VCaP (cell line): ENCODE measurements around the gene ANKRD24.
"Not testable (repeated sequence)": the region's sequence is repeated elsewhere in the genome, so short reads cannot be mapped to it uniquely, and the experiment has no call there.

Source experiments
- H3K27ac ChIP-seq: fragments of 450-650 bp; 2 replicates; pipeline ENCODE4 v1.5.1; 2017
- TF ChIP-seq, protein P1 (sequence below): fragments of 450-650 bp; conservative IDR thresholded peaks from 2 replicates; pipeline ENCODE4 v1.5.1; 2017; ENCODE audit warnings: mild to moderate bottlenecking, moderate library complexity

The ANKRD24 gene

DNA sequence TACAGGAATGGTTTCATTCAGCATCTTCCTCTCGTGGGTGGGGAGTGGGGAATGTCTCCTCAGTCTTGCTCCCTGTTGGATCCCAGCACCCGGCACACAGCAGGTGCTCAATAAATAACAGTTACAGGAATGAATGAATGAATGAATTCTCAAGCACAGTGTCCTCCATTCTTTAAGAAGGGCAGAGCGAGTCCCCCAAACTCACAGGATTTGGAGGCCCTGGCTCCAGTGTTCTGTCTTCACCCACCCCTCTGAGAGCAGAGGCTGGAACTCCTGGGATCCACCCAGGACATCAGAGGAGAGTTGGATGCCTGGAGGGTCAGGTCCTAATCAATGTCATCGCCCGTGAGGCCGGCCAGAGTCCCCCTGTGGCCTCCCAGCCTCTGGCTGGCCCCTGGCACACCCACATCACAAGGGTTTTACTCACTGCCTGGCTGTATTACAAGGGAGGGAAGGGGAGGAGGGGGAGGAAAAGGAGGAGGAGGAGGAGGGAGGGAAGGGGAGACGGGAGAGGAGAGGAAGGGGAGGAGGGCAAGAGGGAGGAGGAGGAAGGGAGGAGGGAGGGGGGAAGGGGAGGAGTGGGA, 37.7 kb upstream of the ANKRD24 start:
- H3K27ac ChIP-seq = no peak overlapping the region
- TF ChIP-seq, protein P1, sequence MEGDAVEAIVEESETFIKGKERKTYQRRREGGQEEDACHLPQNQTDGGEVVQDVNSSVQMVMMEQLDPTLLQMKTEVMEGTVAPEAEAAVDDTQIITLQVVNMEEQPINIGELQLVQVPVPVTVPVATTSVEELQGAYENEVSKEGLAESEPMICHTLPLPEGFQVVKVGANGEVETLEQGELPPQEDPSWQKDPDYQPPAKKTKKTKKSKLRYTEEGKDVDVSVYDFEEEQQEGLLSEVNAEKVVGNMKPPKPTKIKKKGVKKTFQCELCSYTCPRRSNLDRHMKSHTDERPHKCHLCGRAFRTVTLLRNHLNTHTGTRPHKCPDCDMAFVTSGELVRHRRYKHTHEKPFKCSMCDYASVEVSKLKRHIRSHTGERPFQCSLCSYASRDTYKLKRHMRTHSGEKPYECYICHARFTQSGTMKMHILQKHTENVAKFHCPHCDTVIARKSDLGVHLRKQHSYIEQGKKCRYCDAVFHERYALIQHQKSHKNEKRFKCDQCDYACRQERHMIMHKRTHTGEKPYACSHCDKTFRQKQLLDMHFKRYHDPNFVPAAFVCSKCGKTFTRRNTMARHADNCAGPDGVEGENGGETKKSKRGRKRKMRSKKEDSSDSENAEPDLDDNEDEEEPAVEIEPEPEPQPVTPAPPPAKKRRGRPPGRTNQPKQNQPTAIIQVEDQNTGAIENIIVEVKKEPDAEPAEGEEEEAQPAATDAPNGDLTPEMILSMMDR = no peak

DNA sequence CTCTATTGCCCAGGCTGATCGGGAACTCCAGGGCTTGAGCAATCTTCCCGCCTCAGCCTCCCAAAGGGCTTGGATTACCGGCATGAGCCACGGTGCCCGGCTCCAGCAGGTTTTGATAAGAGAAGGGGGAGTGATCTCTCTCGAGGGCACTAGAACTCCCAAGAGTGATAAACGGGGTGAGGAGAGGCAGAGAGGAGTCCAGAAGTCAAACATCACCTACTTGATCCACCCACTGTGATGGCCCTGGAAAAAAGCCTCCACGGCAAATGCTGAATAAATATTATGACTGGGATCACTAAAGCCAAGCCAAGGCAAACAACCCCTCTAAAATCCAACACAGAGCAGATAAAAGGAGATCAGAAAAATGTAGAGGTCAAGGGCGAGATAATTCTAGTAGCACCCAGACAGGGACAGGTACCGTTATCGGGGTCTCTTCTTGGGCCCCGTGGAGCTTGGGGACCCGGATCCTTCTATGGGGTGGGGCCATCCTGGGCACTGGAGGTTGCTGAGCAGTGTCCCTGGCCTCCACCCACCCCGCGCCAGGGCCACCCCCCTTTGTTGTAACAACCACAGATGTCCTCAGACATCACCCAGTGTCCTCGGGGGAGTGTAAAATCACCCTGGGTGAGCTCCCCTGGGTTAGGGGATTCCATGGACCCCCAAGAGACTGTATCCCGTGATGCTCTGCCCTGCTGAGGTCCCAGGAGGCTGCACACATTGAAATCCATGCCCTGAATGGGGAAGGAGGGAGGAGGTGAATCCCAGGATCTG, 32.8 kb upstream of the ANKRD24 start:
- H3K27ac ChIP-seq = no peak overlapping the region

DNA sequence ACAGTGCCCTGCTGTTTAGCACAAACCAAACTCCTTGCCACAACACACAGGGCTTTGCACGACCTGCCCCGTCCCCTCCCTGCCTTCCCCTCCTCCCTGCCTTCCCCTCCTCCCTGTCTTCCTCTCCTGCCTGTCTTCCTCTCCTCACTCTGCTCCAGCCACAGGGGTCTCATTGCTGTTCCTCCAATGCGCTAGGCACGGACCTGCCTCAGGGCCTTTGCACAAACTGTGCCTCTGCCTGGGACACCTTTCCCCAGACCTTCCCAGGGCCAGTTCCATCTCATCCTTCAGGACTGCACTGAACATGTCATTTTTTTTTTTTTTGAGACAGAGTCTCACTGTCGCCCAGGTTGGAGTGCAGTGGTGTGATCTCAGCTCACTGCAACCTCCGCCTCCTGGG, 30.9 kb upstream of the ANKRD24 start:
- no peak overlapping the region for H3K27ac ChIP-seq
- TF ChIP-seq, protein P1 = no peak

More for the DNA sequence above, 32.8 kb upstream of the ANKRD24 start:
- TF ChIP-seq, protein P1 = no peak

DNA sequence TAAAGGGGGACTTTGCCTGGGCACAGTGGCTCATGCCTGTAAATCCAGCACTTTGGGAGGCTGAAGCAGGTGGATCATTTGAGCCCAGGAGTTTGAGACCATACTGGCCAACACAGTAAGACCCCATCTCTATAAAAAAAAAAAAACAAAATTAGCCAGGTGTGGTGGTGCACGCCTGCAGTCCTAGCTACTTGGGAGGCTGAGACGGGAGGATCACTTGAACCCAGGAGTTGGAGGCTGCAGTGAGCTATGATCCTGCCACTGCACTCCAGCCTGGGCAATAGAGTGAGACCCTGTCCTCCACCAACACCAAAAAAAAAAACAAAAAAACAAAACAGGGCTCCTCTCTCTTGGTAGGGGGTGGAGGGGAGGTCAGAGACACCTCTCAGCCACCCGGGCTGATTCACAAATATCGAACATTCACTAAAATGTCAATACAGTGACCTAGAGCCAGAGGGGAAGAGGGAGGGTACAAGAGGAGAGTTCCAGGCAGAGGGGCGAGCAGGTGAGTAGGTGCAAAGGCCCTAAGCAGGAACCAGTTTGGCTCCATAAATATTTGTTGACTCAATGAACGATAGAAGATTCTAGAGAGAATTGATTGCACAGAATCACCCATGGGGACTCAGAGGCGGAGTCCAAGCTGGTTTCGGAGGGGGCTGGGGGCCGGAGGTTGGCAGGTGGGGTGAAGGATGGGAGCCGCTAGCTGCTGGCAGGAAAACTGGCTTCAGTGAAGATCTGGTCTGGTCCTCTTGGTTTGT, 30.1 kb upstream of the ANKRD24 start:
- no peak overlapping the region for H3K27ac ChIP-seq
- TF ChIP-seq, protein P1 = no peak

DNA sequence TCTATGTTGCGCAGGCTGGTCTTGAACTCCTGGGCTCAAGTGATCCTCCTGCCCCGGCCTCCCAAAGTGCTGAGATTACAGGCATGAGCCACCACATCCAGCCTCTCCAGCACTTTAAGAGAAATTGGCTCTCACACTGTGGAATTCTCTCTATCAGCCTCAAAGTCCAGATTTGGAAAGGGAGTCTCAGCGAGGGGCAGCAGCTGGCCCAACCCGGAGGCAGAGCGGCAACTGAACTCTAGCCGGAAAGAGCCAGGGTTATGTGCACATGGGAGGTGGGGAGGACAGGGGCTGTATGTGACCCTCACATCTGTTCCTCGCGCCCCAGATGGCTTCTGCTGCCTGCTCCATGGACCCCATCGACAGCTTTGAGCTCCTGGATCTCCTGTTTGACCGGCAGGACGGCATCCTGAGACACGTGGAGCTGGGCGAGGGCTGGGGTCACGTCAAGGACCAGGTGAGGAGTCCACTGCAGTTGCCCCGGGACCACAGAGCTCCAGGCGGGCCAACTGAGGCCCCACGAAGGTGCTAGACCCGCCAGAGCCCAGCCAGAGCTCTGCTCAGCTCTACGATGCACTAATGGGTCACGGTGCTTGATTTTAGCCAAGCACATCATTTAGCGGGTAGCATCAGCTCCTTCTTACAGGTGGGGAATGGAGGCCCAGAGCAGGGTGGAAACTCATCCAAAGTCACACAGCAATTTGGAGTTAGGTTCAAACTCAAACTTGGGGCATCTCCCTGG, 27.7 kb upstream of the ANKRD24 start:
- TF ChIP-seq, protein P1 = no peak
- no peak overlapping the region for H3K27ac ChIP-seq

DNA sequence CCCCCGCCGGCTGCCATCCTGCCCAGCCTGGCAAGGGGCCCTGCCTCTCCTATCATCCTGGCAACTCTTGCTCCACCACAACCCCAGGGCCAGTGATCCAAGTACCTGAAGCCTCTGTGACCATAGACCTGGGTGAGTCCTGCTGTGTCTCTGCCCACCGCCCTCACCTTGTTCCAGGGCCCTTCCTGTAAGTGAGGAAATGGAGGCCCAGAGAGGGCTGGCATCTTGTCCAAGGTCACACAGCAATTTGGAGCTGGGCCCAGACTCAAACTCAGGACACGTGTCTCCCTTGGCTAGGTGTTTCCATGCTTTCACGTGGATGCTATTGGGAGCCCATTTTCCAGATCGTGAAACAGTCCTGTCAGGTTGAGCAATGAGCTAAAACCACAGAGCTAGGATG, 25.3 kb upstream of the ANKRD24 start:
- no peak overlapping the region for H3K27ac ChIP-seq
- TF ChIP-seq, protein P1 = no peak

DNA sequence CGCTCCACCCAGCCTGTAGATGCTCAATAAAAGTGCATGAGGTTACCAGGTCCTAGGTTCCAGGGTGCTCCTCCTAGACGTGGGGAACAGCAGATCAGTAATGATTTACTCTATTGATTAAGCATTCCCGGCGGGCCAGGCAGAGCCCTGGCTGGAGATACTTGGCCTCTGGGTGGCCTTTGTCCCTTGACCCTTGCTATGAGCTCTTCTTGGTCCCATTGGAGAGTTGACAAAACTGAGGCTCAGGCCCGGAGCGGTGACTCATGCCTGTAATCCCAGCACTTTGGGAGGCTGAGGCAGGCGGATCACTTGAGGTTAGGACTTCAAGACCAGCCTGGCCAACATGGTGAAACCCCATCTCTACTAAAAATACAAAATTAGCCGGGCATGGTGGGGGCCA, 24.5 kb upstream of the ANKRD24 start:
- not testable (repeated sequence) for H3K27ac ChIP-seq
